ENCODE data around the gene CELF3. TPM values are rescaled to one million over a fixed set of nuclear protein-coding genes. Genes with fewer than 3 reads are reported as not detected.

Gene CELF3
- polyA plus RNA-seq, 1 experiment = not detected

GRCh38 chr1:151711044-151711800 lies 5.4 kb downstream of the CELF3 start:
- ChIA-PET CTCF (no interaction called here), POLR2A (no interaction called here)
- Histone ChIP-seq H3K4me3 (ENCODE audit: low read depth, low read length) (no peak overlapping the region), H3K27me3 (ENCODE audit: control insufficient read depth, insufficient read depth, low read length) (peaks cover 28% of the 10 kb centered on the region), H3K36me3 (ENCODE audit: control insufficient read depth, insufficient read depth, low read length) (no peaks in the 10 kb centered on the region)
- TF ChIP-seq CTCF (IDR thresholded peaks at IDR 0.05; ENCODE audit: insufficient read depth, low read depth, low read length) = no peak
- no peak for DNase-seq (ENCODE audit: low read depth)

GRCh38 chr1:151710187-151710840 lies 6.3 kb downstream of the CELF3 start:
- no peak for TF ChIP-seq CTCF (IDR thresholded peaks at IDR 0.05; ENCODE audit: insufficient read depth, low read depth, low read length)
- no peak overlapping the region for H3K4me3 ChIP-seq (ENCODE audit: low read depth, low read length)
- ChIA-PET POLR2A (no interaction called here), CTCF (no interaction called here)
- no peak for DNase-seq (ENCODE audit: low read depth)
- no peaks in the 10 kb centered on the region for H3K36me3 ChIP-seq (ENCODE audit: control insufficient read depth, insufficient read depth, low read length)
- peaks cover 19% of the 10 kb centered on the region for H3K27me3 ChIP-seq (ENCODE audit: control insufficient read depth, insufficient read depth, low read length)

- ChIA-PET CTCF (no interaction called here), POLR2A (no interaction called here)
- no peak for DNase-seq (ENCODE audit: low read depth)
- peaks cover 10% of the 10 kb centered on the region for H3K27me3 ChIP-seq (ENCODE audit: control insufficient read depth, insufficient read depth, low read length)
- H3K36me3 ChIP-seq (ENCODE audit: control insufficient read depth, insufficient read depth, low read length) = no peaks in the 10 kb centered on the region
- no peak overlapping the region for H3K4me3 ChIP-seq (ENCODE audit: low read depth, low read length)
- no peak for TF ChIP-seq CTCF (IDR thresholded peaks at IDR 0.05; ENCODE audit: insufficient read depth, low read depth, low read length)
These were observed 7.7 kb downstream of the CELF3 start for GRCh38 chr1:151708891-151709290.

GRCh38 chr1:151707541-151708065 lies 9.0 kb downstream of the CELF3 start:
- POLR2A ChIA-PET = no interaction called here
- Histone ChIP-seq H3K27me3 (ENCODE audit: control insufficient read depth, insufficient read depth, low read length) (peaks cover 4% of the 10 kb centered on the region), H3K4me3 (ENCODE audit: low read depth, low read length) (no peak overlapping the region), H3K36me3 (ENCODE audit: control insufficient read depth, insufficient read depth, low read length) (no peaks in the 10 kb centered on the region)
- no peak for DNase-seq (ENCODE audit: low read depth)
- CTCF ChIA-PET = interaction anchor here (0.7 kb wide), 1 partner anchor 9 kb away, joined by 3 read pairs; the partner anchor contains the start of gene CELF3
- no peak for TF ChIP-seq CTCF (IDR thresholded peaks at IDR 0.05; ENCODE audit: insufficient read depth, low read depth, low read length)

Data from BJ (cell line).